K562 (cell line): ENCODE data around the gene MRPL37. TPM values are rescaled to one million over a fixed set of nuclear protein-coding genes. Genes with fewer than 3 reads are reported as not detected.
A peak's percentile ranks its signal among the peaks of the same experiment; 100 is the strongest.

Source experiments
- ATAC-seq: fragments of 200-7000 bp; cut with Tn5 transposase; 3 replicates; pipeline ENCODE4 v1.9.1; 2020; ENCODE audit warnings: moderate library complexity
- BruUV-seq: library from RNA; stranded (reverse); fragments of 400-500 nt; replicated peaks from 2 replicates; lab custom pipeline; 2021; lab: Mats Ljungman, UMichigan
- CTCF ChIA-PET: fragments of 300-600 bp; formaldehyde crosslinking; extraction: SDS; loops from one replicate; lab custom pipeline; 2021; ENCODE audit warnings: low intra/inter-chr PET ratio; lab: Yijun Ruan, JAX
- POLR2A ChIA-PET: fragments of 300-600, 350-650 bp; sonication (Branson Sonifier 250); formaldehyde crosslinking; extraction: SDS; loops from one replicate; lab custom pipeline; 2021; ENCODE audit warnings: antibody characterized with exemption, inconsistent platforms; lab: Yijun Ruan, JAX
- DNase-seq, 4 experiments: peaks; one replicate each; pipeline versions ENCODE4 v3.0.0 to v3.0.0-alpha.2; 2011 to 2018; ENCODE audit warnings: low spot score in 3 of 4, mixed read lengths in 3 of 4; ENCODE audit errors: extremely low read depth in 1 of 4
- FAIRE-seq: peaks from 2 replicates; lab custom pipeline; 2011; peaks lifted over from hg19 to GRCh38; lab: Jason Lieb, UNC
- H2AFZ ChIP-seq: 2 replicates; pipeline ENCODE4 v1.6.0; 2011; ENCODE audit warnings: low read depth, low read length, control low read depth, inconsistent platforms
- H3K27ac ChIP-seq: fragments of 200-600 bp; 3 replicates; pipeline ENCODE4 v1.8.0; 2011; ENCODE audit warnings: low read depth, mild to moderate bottlenecking, control low read depth, inconsistent platforms, low read length, moderate library complexity, mixed read lengths; ENCODE audit errors: extremely low read depth
- H3K27me3 ChIP-seq, 2 experiments: fragments of 300-600 bp in 1 of 2; 2 replicates in 1 of 2; 3 replicates in 1 of 2; pipeline versions ENCODE4 v1.6.0 to v1.8.0; 2011; ENCODE audit warnings: inconsistent platforms in 2 of 2, low read length in 2 of 2, mild to moderate bottlenecking in 1 of 2, mixed read lengths in 1 of 2, moderate library complexity in 1 of 2; ENCODE audit not compliant: control insufficient read depth in 2 of 2, insufficient read depth in 2 of 2
- H3K36me3 ChIP-seq: fragments of 300-600 bp; 3 replicates; pipeline ENCODE4 v1.8.0; 2011; ENCODE audit warnings: mild to moderate bottlenecking, low read length, inconsistent platforms; ENCODE audit not compliant: control insufficient read depth, insufficient read depth
- H3K4me1 ChIP-seq, 2 experiments: fragments of 200-600 bp in 1 of 2; replicated peaks in 1 of 2; 2 replicates in 1 of 2; 3 replicates in 1 of 2; pipeline versions ENCODE4 v1.5.1 to v1.8.0; 2011; ENCODE audit warnings: inconsistent platforms in 2 of 2, low read length in 2 of 2, mild to moderate bottlenecking in 1 of 2, mixed read lengths in 1 of 2, moderate library complexity in 1 of 2; ENCODE audit not compliant: control insufficient read depth in 2 of 2, insufficient read depth in 2 of 2
- H3K4me2 ChIP-seq: 2 replicates; pipeline ENCODE4 v1.6.1; 2011; ENCODE audit warnings: low read length, control low read depth, inconsistent platforms, mixed read lengths; ENCODE audit not compliant: insufficient read depth
- H3K4me3 ChIP-seq: fragments of 200-600 bp; sonication (generic), shearing (Covaris generic); 2 replicates; pipeline ENCODE4 v1.5.1; 2016; ENCODE audit warnings: control low read depth, inconsistent platforms
- H3K79me2 ChIP-seq: fragments of 200-600 bp; 3 replicates; pipeline ENCODE4 v1.8.0; 2011; ENCODE audit warnings: low read length, inconsistent platforms; ENCODE audit not compliant: control insufficient read depth, insufficient read depth
- H3K9ac ChIP-seq, 2 experiments: 2 replicates each; pipeline versions ENCODE4 v1.6.0 to v1.6.1; 2011; ENCODE audit warnings: low read depth in 2 of 2, low read length in 2 of 2, control low read depth in 1 of 2, inconsistent platforms in 1 of 2, mild to moderate bottlenecking in 1 of 2, mixed read lengths in 1 of 2; ENCODE audit not compliant: insufficient read depth in 1 of 2
- H3K9me1 ChIP-seq: one replicate; pipeline ENCODE4 v1.6.0; 2011; ENCODE audit warnings: inconsistent platforms, mild to moderate bottlenecking, low read length, moderate library complexity; ENCODE audit not compliant: control insufficient read depth, insufficient read depth
- H3K9me3 ChIP-seq: replicated peaks from 2 replicates; pipeline ENCODE4 v1.5.1; 2011; ENCODE audit warnings: low read depth, low read length, inconsistent platforms; ENCODE audit not compliant: control insufficient read depth, insufficient read depth
- H4K20me1 ChIP-seq: replicated peaks from 2 replicates; pipeline ENCODE4 v1.6.1; 2011; ENCODE audit warnings: low read length, inconsistent platforms, mixed read lengths; ENCODE audit not compliant: control insufficient read depth, insufficient read depth
- ARID1B ChIP-seq: fragments of 450-650 bp; IDR thresholded peaks from 2 replicates; pipeline ENCODE4 v1.6.1; 2016; ENCODE audit warnings: antibody characterized with exemption, mild to moderate bottlenecking, inconsistent platforms
- BCOR ChIP-seq: fragments of 450-650 bp; IDR thresholded peaks from 2 replicates; pipeline ENCODE4 v1.6.1; 2016
- CBFA2T2 ChIP-seq: fragments of 450-650 bp; conservative IDR thresholded peaks from 2 replicates; pipeline ENCODE4 v1.6.1; 2017; ENCODE audit warnings: mild to moderate bottlenecking
- CBFA2T3 ChIP-seq: fragments of 450-650 bp; IDR thresholded peaks from 2 replicates; pipeline ENCODE4 v1.6.1; 2017
- CUX1 ChIP-seq: fragments of 200-800 bp; sonication (Bioruptor generic); IDR thresholded peaks from 2 replicates; pipeline ENCODE4 v1.6.1; 2016; ENCODE audit warnings: missing genetic modification characterization, missing compliant biosample characterization
- DPF2 ChIP-seq: fragments of 450-650 bp; IDR thresholded peaks from 2 replicates; pipeline ENCODE4 v1.6.1; 2016
- GATA2 ChIP-seq: sonication (generic); formaldehyde crosslinking; IDR thresholded peaks from 2 replicates; pipeline ENCODE4 v1.4.0; 2020; ENCODE audit warnings: mild to moderate bottlenecking, missing genetic modification reagents
- KDM1A ChIP-seq, 2 experiments: fragments of 450-650 bp; IDR thresholded peaks; 2 replicates each; pipeline ENCODE4 v1.6.1; 2016; ENCODE audit warnings: mild to moderate bottlenecking in 2 of 2
- LARP7 ChIP-seq: fragments of 450-650 bp; IDR thresholded peaks from 2 replicates; pipeline ENCODE4 v1.6.1; 2016
- MTF1 ChIP-seq: fragments of 250-450 bp; sonication (Bioruptor Pico); IDR thresholded peaks from 2 replicates; pipeline ENCODE4 v1.9.0; 2021; ENCODE audit warnings: moderate library complexity, mild to moderate bottlenecking, inconsistent platforms, borderline replicate concordance
- NCOA2 ChIP-seq, 2 experiments: fragments of 450-650 bp; IDR thresholded peaks; 2 replicates each; pipeline ENCODE4 v1.6.1; 2018; ENCODE audit warnings: mild to moderate bottlenecking in 2 of 2, moderate library complexity in 1 of 2; ENCODE audit not compliant: partially characterized antibody in 2 of 2
- RBM15 ChIP-seq: fragments of 200-400 bp; formaldehyde crosslinking; IDR thresholded peaks from 2 replicates; pipeline ENCODE4 v1.6.1; 2018; ENCODE audit warnings: mild to moderate bottlenecking, low read length, moderate library complexity; ENCODE audit not compliant: insufficient read depth
- RBM25 ChIP-seq: fragments of 200-400 bp; formaldehyde crosslinking; IDR thresholded peaks from 2 replicates; pipeline ENCODE4 v1.6.1; 2018; ENCODE audit warnings: low read length, low read depth, moderate library complexity; ENCODE audit not compliant: severe bottlenecking
- RCOR1 ChIP-seq, 2 experiments: IDR thresholded peaks; 2 replicates each; pipeline ENCODE4 v1.6.1; 2012; ENCODE audit warnings: low read depth in 2 of 2, low read length in 2 of 2, borderline replicate concordance in 1 of 2, improper control_type of control experiment in 1 of 2
- TAL1 ChIP-seq: fragments of 450-650 bp; IDR thresholded peaks from 2 replicates; pipeline ENCODE4 v1.6.1; 2016; ENCODE audit warnings: mild to moderate bottlenecking
- TCF3 ChIP-seq: sonication (generic); formaldehyde crosslinking; IDR thresholded peaks from 2 replicates; pipeline ENCODE4 v1.4.0; 2020; ENCODE audit warnings: mild to moderate bottlenecking, missing genetic modification reagents
- ZBTB49 ChIP-seq: sonication (generic); formaldehyde crosslinking; IDR thresholded peaks from 2 replicates; pipeline ENCODE4 v1.8.0; 2022; ENCODE audit warnings: missing genetic modification reagents, mild to moderate bottlenecking, borderline replicate concordance
- WGBS: fragments of 100-300 bp; shearing (Covaris generic); methylation state at CpG from one replicate; pipeline ENCODE4 v1.1.6; 2016; ENCODE audit warnings: low coverage, mixed read lengths; ENCODE audit not compliant: insufficient coverage; ENCODE audit errors: missing lambda C conversion rate; 5-methylcytosine and 5-hydroxymethylcytosine counted together
- in situ Hi-C: fragments of 300-500 bp; cut with MboI; formaldehyde crosslinking; loops from 4 replicates; pipeline ENCODE4 v1.15.0; 2018; ENCODE audit warnings: inconsistent platforms, mixed read lengths
- intact Hi-C: fragments of 100-400 bp; cut with micrococcal nuclease; formaldehyde crosslinking; loops from 2 replicates; pipeline ENCODE4 v1.14.2; 2022
- polyA plus RNA-seq, 8 experiments: library from polyadenylated mRNA; depleted of rRNA in 4 of 8; stranded (reverse) in 5 of 8; unstranded in 3 of 8; fragments of >200 nt; fragmentation: Nextera tagmentation in 2 of 8; fragmentation: Illumina TruSeq in 1 of 8; extraction: Ambion mirVana in 2 of 8; extraction: Trizol in 1 of 8; gene quantifications; 2 replicates each; pipeline versions ENCODE4 v1.2.1 to v1.2.3, GENCODE V29; 2011 to 2014; ENCODE audit warnings: inconsistent platforms in 1 of 8, missing spikeins in 1 of 8
- total RNA-seq, 7 experiments: library from RNA; depleted of rRNA in 6 of 7; stranded (reverse); fragments of >200 nt in 6 of 7; fragmentation: Illumina TruSeq in 2 of 7; extraction: Trizol in 2 of 7; gene quantifications; 2 replicates each; pipeline versions ENCODE4 v1.2.1 to v1.2.3, GENCODE V29; 2011 to 2021; ENCODE audit warnings: low replicate concordance in 1 of 7

The MRPL37 gene
- total and polyA plus RNA-seq, 9 of the 15 experiments (the other 6 are each of a cell fraction or from before 2014, with no cell fraction given): 52.2 to 303 (median 180) TPM

- intact Hi-C loops (loop anchor here (10.0 kb wide), 1 partner anchor 269 kb away; no protein-coding TSS in a partner anchor), in situ Hi-C loops (no loop called here)
- Histone ChIP-seq H3K79me2 (peaks cover 6% of the 10 kb centered on the region; the same call in 1 of the 3 replicates), H3K4me2 (no peak overlapping the region), H3K27me3 (no peaks in the 10 kb centered on the region), H3K27ac (no peak overlapping the region; the same call in 2 of the 3 replicates), H3K4me3 (no peak overlapping the region), H3K4me1 (peaks cover 21 to 23% of the 10 kb centered on the region in 2 experiments; a peak in 4 of 5 replicates), H3K9me3 (no peaks in the 10 kb centered on the region), H3K9ac (peak overlapping the region in 1 of 2 experiments; percentile 5; a peak in 1 of 4 replicates), H2AFZ (no peak overlapping the region), H3K9me1 (peaks cover 12% of the 10 kb centered on the region), H4K20me1 (peaks cover 11% of the 10 kb centered on the region), H3K36me3 (peaks cover 100% of the 10 kb centered on the region)
- FAIRE-seq (peak; percentile 58), ATAC-seq (no peak), DNase-seq (peak in 2 of 4 experiments; percentile 40 to 45)
- WGBS: 67% methylated on average over 9 of the region's 9 CpGs
- ChIA-PET CTCF (no interaction called here), POLR2A (interaction anchor here (0.6 to 15.5 kb wide), 4 partner anchors 13 to 505 kb away, joined by 3 to 148 read pairs (median 3); partner anchors contain the start of genes CYB5RL and MRPL37)
- BruUV-seq: no TSS peak
- TF ChIP-seq GATA2 (CRISPR knock-in tag): peak; percentile 56; the same call in 1 of the 2 replicates
- TF ChIP-seq ARID1B: peak; percentile 30; the same call in 1 of the 2 replicates
- 0 out of 2 replicates have a peak, but pooled peaks have one; percentile 13 for TF ChIP-seq DPF2
- no peak for TF ChIP-seq NCOA2 (IDR thresholded peaks at IDR 0.05; ENCODE audit: partially characterized antibody in 2 of 2)
- TF ChIP-seq CBFA2T3: peak; percentile 59
- peak; percentile 21; the same call in 1 of the 2 replicates for TF ChIP-seq TAL1
- no peak for TF ChIP-seq ZBTB49
- TF ChIP-seq CUX1 (CRISPR knock-in tag): no peak
- peak; percentile 20 to 47; a peak in 2 of 4 replicates for TF ChIP-seq KDM1A (IDR thresholded peaks at IDR 0.05)
- 0 out of 2 replicates have a peak, but pooled peaks have one; percentile 14 for TF ChIP-seq CBFA2T2
- 0 out of 4 replicates have a peak, but pooled peaks of 1 of the 2 experiments have one; percentile 22 for TF ChIP-seq RCOR1 (IDR thresholded peaks at IDR 0.05; ENCODE audit: borderline replicate concordance in 1 of 2, low read depth in 2 of 2, low read length in 2 of 2)
- no peak for TF ChIP-seq LARP7
- peak; percentile 54; the same call in 1 of the 2 replicates for TF ChIP-seq TCF3
- peak; percentile 81 for TF ChIP-seq RBM25
- TF ChIP-seq RBM15: no peak
- TF ChIP-seq BCOR: peak; percentile 72
- no peak for TF ChIP-seq MTF1 (CRISPR knock-in tag)
These were observed 15.6 kb downstream of the MRPL37 start for GRCh38 chr1:54215523-54215922.
